HCT116 (cell line): ENCODE data around the gene CCDC126. TPM values are rescaled to one million over a fixed set of nuclear protein-coding genes. Genes with fewer than 3 reads are reported as not detected.
"Not testable (repeated sequence)": the region's sequence is repeated elsewhere in the genome, so short reads cannot be mapped to it uniquely, and the experiment has no call there.

Source experiments
- ATAC-seq: fragments of 200-7000 bp; cut with Tn5 transposase; 2 replicates; pipeline ENCODE4 v1.9.1; 2020; ENCODE audit warnings: mild to moderate bottlenecking, moderate library complexity
- BruUV-seq: library from RNA; stranded (reverse); fragments of 400-500 nt; replicated peaks from 2 replicates; lab custom pipeline; 2021; lab: Mats Ljungman, UMichigan
- CTCF ChIA-PET: fragments of 300-600 bp; sonication (Branson Sonifier 250); formaldehyde crosslinking; loops from one replicate; lab custom pipeline; 2021; ENCODE audit warnings: antibody characterized with exemption; lab: Charles Lee
- POLR2A ChIA-PET: fragments of 300-600, 350-600 bp; sonication (Branson Sonifier 250); formaldehyde crosslinking; loops from one replicate; lab custom pipeline; 2021; ENCODE audit warnings: antibody characterized with exemption; lab: Charles Lee
- RAD21 ChIA-PET, 2 experiments: fragments of 300-600 bp; sonication (Branson Sonifier 250); formaldehyde crosslinking; loops; one replicate each; lab custom pipeline; 2023; ENCODE audit warnings: low total read pairs in 2 of 2; ENCODE audit not compliant: uncharacterized antibody in 2 of 2, unreplicated experiment in 2 of 2, low non-redundant PET in 1 of 2; lab: Charles Lee
- DNase-seq: peaks from one replicate; pipeline ENCODE4 v3.0.0-alpha.2; 2010; ENCODE audit warnings: low read depth, low spot score
- H2AFZ ChIP-seq: fragments of 200-600 bp; shearing (Covaris generic), sonication (generic); 2 replicates; pipeline ENCODE4 v1.6.1; 2017; ENCODE audit warnings: low read depth, mixed run types, mixed read lengths, antibody characterized with exemption, low read length; ENCODE audit not compliant: poor library complexity, severe bottlenecking
- H3K27ac ChIP-seq: 2 replicates; pipeline ENCODE4 v1.5.1; 2012; ENCODE audit warnings: low read depth, low read length
- H3K27me3 ChIP-seq: fragments of 200-600 bp; sonication (generic); 2 replicates; pipeline ENCODE4 v1.6.1; 2016; ENCODE audit warnings: mixed run types, low read length, mixed read lengths; ENCODE audit not compliant: insufficient read depth
- H3K36me3 ChIP-seq, 2 experiments: fragments of 200-500 bp in 1 of 2; fragments of 200-600 bp in 1 of 2; sonication (Bioruptor generic) in 1 of 2; sonication (generic) in 1 of 2; 2 replicates each; pipeline versions ENCODE4 v1.5.1 to v1.6.1; 2014 to 2016; ENCODE audit warnings: low read length in 2 of 2, inconsistent platforms in 1 of 2, mixed read lengths in 1 of 2, mixed run types in 1 of 2; ENCODE audit not compliant: insufficient read depth in 2 of 2, control insufficient read depth in 1 of 2
- H3K4me1 ChIP-seq, 2 experiments: fragments of 200-600 bp in 1 of 2; sonication (generic) in 1 of 2; 2 replicates each; pipeline versions ENCODE4 v1.5.1 to v1.6.1; 2012 to 2017; ENCODE audit warnings: low read length in 2 of 2, inconsistent platforms in 1 of 2, mild to moderate bottlenecking in 1 of 2, mixed read lengths in 1 of 2, mixed run types in 1 of 2, moderate library complexity in 1 of 2; ENCODE audit not compliant: insufficient read depth in 2 of 2, control insufficient read depth in 1 of 2
- H3K4me2 ChIP-seq: fragments of 200-600 bp; sonication (generic); 2 replicates; pipeline ENCODE4 v1.6.1; 2017; ENCODE audit warnings: mixed run types, low read length, mixed read lengths
- H3K4me3 ChIP-seq, 2 experiments: fragments of 200-600 bp in 1 of 2; sonication (generic) in 1 of 2; replicated peaks in 1 of 2; 2 replicates each; pipeline ENCODE4 v1.5.1; 2011 to 2016; ENCODE audit warnings: low read length in 2 of 2, control low read depth in 1 of 2, low read depth in 1 of 2, mild to moderate bottlenecking in 1 of 2, mixed read lengths in 1 of 2, mixed run types in 1 of 2
- H3K79me2 ChIP-seq: fragments of 200-600 bp; sonication (generic); 2 replicates; pipeline ENCODE4 v1.6.1; 2017; ENCODE audit warnings: mild to moderate bottlenecking, mixed run types, low read length, moderate library complexity, mixed read lengths; ENCODE audit not compliant: insufficient read depth
- H3K9ac ChIP-seq: fragments of 200-600 bp; sonication (generic); 2 replicates; pipeline ENCODE4 v1.6.1; 2016; ENCODE audit warnings: low read length, mixed read lengths
- H3K9me2 ChIP-seq: fragments of 200-600 bp; sonication (generic), shearing (Covaris generic); 2 replicates; pipeline ENCODE4 v1.6.1; 2017; ENCODE audit warnings: mixed run types, mild to moderate bottlenecking, moderate library complexity; ENCODE audit not compliant: insufficient read depth
- H3K9me3 ChIP-seq, 2 experiments: fragments of 200-500 bp in 1 of 2; fragments of 200-600 bp in 1 of 2; sonication (Bioruptor generic) in 1 of 2; sonication (generic) in 1 of 2; 2 replicates each; pipeline ENCODE4 v1.6.1; 2014 to 2017; ENCODE audit warnings: low read length in 2 of 2, mixed read lengths in 2 of 2, inconsistent platforms in 1 of 2, low read depth in 1 of 2, mild to moderate bottlenecking in 1 of 2, mixed run types in 1 of 2, moderate library complexity in 1 of 2; ENCODE audit not compliant: control insufficient read depth in 1 of 2, insufficient read depth in 1 of 2
- H4K20me1 ChIP-seq: fragments of 200-600 bp; sonication (generic), shearing (Covaris generic); 2 replicates; pipeline ENCODE4 v1.6.1; 2017; ENCODE audit warnings: mixed run types, mild to moderate bottlenecking, moderate library complexity; ENCODE audit not compliant: insufficient read depth
- ATF3 ChIP-seq: IDR thresholded peaks from 2 replicates; pipeline ENCODE4 v1.6.1; 2012
- EZH2phosphoT487 ChIP-seq: fragments of 200-600 bp; IDR thresholded peaks from 2 replicates; pipeline ENCODE4 v1.6.1; 2018; ENCODE audit warnings: antibody characterized with exemption, borderline replicate concordance
- intact Hi-C: fragments of 100-400 bp; cut with micrococcal nuclease; formaldehyde crosslinking; loops from 2 replicates; pipeline ENCODE4 v1.10.0; 2022
- total RNA-seq: library from RNA; stranded (reverse); gene quantifications from one replicate; pipeline ENCODE4 v1.2.1, GENCODE V29; 2021; ENCODE audit not compliant: unreplicated experiment
- TF ChIP-seq, protein P1 (sequence below), 3 experiments: fragments of 200-600 bp in 1 of 3; sonication (generic) in 1 of 3; IDR thresholded peaks in 2 of 3; conservative IDR thresholded peaks in 1 of 3; 2 replicates each; pipeline ENCODE4 v1.5.1; 2012 to 2017; ENCODE audit warnings: low read depth in 2 of 3, low read length in 2 of 3, antibody characterized with exemption in 1 of 3, borderline replicate concordance in 1 of 3, control low read depth in 1 of 3, mild to moderate bottlenecking in 1 of 3, mixed read lengths in 1 of 3, mixed run types in 1 of 3, moderate library complexity in 1 of 3; ENCODE audit not compliant: insufficient read depth in 1 of 3

The CCDC126 gene
- total RNA-seq, 1 experiment from 2014 or later, result 5.0 TPM

DNA sequence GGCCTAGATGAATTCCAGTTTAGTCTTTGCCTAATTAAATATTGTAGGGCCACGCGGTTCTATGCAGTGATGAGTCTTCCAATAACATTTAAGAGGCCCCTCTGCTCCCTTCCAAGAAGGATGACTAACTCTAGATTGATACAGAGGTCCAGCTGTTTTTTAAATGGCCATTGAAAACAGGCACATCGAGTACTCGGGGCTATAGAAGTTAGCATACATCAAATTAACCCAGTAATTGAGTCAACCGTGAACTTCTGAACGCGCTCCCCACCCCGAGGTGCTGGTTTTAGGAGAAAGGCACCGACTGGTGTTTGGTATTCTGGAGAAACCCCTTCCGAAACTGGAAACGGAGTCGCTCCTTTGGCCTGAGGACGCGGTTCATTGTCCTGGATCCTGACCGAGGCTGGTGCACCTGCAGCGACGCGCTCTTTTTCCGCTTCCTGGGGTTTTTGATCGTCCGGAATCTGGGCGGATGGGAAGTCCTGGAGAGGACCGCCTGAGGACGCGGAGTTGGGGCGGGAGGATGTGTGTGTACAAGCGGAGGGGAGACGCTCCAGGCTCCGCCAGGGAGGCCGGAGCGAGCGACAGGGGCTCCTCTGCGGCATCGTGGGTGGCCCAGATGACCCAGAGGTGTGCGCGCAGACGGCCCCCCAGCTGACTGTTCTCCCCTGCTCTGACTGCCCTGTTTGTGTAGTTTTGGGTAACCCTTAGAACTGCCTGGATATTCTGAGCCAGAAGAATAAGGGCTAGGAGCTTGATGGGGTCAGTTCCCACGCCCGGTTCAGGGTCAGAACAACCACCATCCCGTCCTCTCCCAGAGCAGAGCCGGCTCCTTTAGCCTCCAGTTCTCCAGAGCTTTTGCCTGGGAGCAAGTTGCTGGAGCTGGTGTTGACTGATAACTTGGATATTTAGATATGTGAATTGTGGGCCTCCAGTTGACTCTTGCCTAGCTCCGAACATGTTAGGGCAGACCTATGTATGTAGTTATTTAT lies 83.5 kb downstream of the CCDC126 start:
- ChIA-PET CTCF (interaction anchor here (4.2 kb wide), 1 partner anchor 16 kb away, joined by 18 read pairs; no protein-coding TSS in a partner anchor), RAD21 (interaction anchor here in 1 of 2 experiments (0.6 kb wide), 1 partner anchor 418 kb away, joined by 9 read pairs; no protein-coding TSS in a partner anchor), POLR2A (no interaction called here)
- intact Hi-C loops, result no loop called here
- Histone ChIP-seq H3K4me3 (peak overlapping the region; percentile 36 to 41), H3K9me3 (no peaks in the 10 kb centered on the region), H3K27me3 (no peaks in the 10 kb centered on the region), H3K4me1 (peaks cover 0 to 9% of the 10 kb centered on the region in 2 experiments; a peak in 1 of 4 replicates), H3K36me3 (no peaks in the 10 kb centered on the region), H3K4me2 (peak overlapping the region; percentile 64), H4K20me1 (no peaks in the 10 kb centered on the region), H3K9me2 (no peaks in the 10 kb centered on the region), H3K9ac (no peak overlapping the region), H3K27ac (no peak overlapping the region), H2AFZ (peak overlapping the region; percentile 13), H3K79me2 (no peaks in the 10 kb centered on the region)
- no peak for DNase-seq
- TF ChIP-seq, protein P1, sequence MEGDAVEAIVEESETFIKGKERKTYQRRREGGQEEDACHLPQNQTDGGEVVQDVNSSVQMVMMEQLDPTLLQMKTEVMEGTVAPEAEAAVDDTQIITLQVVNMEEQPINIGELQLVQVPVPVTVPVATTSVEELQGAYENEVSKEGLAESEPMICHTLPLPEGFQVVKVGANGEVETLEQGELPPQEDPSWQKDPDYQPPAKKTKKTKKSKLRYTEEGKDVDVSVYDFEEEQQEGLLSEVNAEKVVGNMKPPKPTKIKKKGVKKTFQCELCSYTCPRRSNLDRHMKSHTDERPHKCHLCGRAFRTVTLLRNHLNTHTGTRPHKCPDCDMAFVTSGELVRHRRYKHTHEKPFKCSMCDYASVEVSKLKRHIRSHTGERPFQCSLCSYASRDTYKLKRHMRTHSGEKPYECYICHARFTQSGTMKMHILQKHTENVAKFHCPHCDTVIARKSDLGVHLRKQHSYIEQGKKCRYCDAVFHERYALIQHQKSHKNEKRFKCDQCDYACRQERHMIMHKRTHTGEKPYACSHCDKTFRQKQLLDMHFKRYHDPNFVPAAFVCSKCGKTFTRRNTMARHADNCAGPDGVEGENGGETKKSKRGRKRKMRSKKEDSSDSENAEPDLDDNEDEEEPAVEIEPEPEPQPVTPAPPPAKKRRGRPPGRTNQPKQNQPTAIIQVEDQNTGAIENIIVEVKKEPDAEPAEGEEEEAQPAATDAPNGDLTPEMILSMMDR (IDR thresholded peaks at IDR 0.05 in 2 of 3, conservative IDR thresholded peaks at IDR 0.05 in 1 of 3; ENCODE audit: borderline replicate concordance in 1 of 3, insufficient read depth in 1 of 3, low read depth in 2 of 3, low read length in 2 of 3), result no peak
- TF ChIP-seq ATF3 (no peak), EZH2phosphoT487 (no peak)
- peak; percentile 55 for ATAC-seq
- no TSS peak for BruUV-seq

GRCh38 chr7:23684041-23684440 lies 86.9 kb downstream of the CCDC126 start:
- H3K9ac ChIP-seq, ATAC-seq, H3K4me1 ChIP-seq, BruUV-seq, H3K4me3 ChIP-seq, intact Hi-C loops, H3K9me3 ChIP-seq, H3K27me3 ChIP-seq, H3K4me2 ChIP-seq, H4K20me1 ChIP-seq, POLR2A ChIA-PET, DNase-seq, H3K79me2 ChIP-seq, H3K9me2 ChIP-seq, H2AFZ ChIP-seq, RAD21 ChIA-PET, H3K27ac ChIP-seq, H3K36me3 ChIP-seq: not testable (repeated sequence)
- CTCF ChIA-PET, result interaction anchor here (4.2 kb wide), 1 partner anchor 12 kb away, joined by 18 read pairs; no protein-coding TSS in a partner anchor
